Amygdala (tissue), 56 donors: ENCODE results near the gene SMIM45.

Experiments used
- DNase-seq, 56 donors: peaks; one replicate each; lab custom pipeline; 2025; lab: John Stamatoyannopoulos, UW

Gene SMIM45

DNA sequence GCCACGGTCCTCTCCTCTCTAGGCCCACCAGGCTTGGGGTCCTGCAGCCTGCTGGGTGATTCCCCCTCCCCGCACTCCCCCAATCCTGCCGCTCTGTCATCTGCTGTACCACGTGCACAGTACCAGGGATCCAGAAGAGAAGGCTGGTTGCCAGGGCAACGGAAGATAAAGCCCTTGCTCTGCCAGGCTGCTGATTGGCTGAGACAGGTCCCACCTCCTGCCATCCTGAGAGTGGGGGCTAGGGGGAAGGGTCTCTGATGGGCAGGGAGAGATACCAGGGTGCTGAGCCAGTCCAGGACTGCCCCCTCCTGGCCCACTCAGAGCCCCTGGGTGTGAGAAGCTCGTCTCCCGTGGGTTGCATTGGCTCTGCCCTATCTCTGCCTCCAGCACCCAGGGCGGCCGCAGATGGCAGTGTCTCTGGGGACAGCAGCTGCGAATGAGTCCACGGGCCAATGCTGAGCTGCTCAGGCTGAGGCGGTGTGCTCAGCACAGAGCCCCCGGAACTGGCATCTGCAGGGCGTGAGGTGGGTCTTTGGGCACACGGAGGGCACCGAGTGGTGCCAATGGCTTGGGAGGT lies at the start of gene SMIM45:
Gene SMIM45, plus strand, starts transcription at position 253 of the 577 bp plus-strand sequence.
- peak in 55 of 56 donors; percentile 28 to 97 (median 84) for DNase-seq

DNA sequence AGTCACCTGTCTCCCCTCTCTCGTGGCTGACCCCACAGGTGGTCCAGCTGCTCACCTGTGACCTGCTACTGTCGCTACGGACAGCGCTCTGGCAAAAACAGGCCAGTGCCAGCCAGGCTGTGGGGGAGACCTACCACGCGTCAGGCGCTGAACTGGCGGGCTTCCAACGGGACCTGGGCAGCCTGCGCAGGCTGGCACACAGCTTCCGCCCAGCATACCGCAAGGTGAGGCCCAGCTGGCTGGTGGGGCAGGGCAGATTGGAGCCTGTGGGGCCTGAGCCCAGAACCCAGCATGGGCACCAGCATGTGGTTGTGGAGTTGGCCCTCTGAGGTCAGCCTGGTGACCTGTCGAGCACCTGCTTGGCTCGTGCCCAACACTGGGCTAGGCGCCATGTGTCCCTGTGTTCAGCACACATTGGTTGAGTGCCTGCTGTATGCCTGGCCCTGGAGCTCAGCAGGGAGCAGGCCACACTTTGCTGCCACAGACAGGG lies 49.0 kb upstream of the SMIM45 start:
- DNase-seq = peak in 3 of 56 donors; percentile 8 to 54 (median 28)

DNA sequence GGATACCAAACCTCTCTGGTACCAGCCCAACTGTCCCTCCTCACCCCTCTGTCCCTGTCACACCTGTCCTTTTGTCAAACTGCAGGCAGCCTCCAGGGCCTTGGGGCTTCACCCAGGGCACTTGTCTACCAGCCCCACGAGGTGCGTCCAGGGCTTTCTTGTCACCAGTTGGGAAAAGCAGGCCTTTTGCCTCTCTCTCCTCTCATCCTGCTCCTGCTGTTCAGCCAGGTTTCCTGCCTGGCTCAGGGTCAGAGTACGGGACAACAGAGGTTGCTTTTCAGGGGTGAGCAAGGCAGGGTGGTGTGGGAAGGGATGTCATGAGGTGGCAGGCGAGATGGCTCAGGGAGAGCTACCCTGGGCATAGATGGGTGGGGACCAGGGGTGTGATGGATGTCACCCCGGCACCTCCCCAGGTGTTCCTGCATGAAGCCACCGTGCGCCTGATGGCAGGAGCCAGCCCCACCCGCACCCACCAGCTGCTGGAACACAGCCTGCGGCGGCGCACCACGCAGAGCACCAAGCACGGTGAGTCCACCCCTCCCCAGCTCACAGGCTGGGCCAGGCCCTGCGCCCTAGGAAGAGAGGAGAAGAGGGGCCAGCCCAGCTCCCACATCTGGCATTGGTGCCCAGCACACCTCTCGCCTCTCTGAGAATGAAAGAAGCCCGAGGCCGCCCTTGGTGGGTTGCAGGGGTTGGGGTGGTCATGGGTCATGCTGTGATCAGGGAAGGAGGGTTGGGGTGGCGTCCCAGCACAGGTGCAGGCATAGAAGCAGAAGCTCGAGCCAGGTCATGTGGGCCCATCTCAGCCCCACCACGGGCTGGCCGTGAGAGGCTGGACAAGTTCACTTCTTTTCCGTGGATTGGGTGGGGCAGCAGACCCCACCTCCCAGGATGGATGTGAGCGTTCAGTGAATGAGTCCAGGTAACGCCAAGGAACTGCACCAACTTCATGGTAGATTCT lies 47.2 kb upstream of the SMIM45 start:
- DNase-seq = no peak

DNA sequence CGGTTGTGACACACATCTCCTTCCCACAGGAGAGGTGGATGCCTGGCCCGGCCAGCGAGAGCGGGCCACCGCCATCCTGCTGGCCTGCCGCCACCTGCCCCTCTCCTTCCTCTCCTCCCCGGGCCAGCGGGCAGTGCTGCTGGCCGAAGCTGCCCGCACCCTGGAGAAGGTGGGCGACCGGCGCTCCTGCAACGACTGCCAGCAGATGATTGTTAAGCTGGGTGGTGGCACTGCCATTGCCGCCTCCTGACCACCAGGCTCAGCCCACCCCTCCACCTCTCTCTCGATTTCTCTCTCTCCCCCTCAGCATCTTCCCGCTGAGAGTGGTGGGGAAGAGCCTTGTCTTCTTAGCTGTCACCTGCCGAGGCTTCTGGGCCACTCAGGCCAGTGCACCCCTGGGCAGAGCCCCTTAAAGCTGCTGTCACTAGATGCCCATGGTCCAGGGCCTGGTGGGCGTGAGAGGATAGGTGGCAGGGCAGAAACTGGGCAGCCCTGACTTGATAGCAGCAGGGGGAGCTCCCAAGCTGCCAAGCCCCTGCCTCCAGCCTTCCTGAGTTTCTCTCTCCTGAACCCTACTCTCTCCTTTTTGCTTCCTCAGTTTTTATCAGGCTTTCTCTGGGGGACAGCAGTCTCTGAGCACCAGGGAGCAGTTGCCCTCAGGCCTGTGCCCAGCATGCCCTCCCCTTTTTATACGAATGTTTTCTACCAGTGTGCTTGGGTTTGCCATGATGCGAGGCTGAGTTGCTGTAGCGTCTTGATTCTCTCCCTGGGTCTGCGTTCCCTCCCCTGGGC lies 46.3 kb upstream of the SMIM45 start:
- DNase-seq = no peak

DNA sequence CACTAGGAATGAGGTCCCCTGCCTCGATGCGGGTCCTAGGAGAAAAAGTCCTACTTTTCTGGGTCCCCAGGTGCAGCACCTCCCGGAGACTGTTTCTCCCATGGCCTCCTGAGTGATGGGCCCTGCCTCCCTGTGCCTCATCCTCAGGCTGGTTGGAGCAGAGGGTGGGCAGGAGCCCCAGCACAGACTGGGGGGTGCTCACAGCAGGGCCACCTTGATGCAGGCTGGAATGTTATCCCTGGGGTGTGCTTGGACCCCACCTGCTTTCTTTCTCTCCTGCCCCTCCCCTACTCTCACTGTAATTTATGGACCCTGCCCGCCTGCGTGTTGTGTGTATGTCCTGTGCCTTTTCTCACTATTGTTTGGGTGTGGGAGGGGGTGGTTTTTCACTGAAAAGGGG lies 45.1 kb upstream of the SMIM45 start:
- DNase-seq = no peak

DNA sequence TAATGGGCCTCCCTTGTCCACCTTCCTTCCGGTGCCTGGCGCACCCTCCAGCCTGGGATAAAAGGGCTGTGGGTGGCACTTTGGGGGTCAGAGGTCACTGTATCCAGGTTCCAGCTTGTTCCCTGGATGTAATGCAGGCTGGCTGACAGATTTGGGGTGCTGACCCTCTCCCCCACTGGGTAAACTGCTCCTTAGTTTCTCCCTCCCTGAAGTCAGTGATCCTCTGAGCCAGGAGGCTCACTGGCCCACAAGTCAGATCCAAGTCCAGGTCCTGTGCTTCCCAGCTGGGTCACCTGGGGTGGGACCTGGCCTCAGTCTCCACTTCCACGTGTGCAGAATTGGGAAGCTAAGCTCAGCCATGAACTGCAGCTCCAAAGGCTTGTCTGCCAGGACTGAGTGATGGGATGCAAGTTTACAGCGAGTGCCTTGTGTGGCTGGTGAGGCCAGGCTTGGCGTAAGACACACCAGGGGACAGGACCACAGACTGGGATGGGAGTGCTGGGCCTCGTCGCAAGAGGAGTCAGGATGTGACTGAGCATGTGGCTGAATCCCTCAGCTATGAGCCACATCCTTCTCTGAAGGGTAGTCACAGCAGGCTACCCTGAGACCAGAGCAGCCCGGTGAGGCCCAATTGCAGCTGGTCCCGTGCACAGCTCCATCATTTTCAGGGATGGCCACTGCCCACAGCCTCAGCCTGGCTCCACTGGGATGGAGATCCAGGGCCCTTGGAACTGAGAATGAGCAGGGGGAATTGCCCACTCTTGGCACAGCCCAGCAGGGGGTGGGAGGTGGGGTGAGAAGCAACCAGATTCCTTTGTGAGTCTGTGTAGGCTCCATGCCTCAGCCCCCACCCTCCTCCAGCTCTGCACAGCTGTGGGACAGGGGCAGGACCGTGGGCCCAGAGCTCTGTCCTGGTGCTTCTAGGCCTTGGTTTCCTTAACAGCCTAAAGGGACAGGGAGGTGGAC lies 44.2 kb upstream of the SMIM45 start:
- DNase-seq = no peak

DNA sequence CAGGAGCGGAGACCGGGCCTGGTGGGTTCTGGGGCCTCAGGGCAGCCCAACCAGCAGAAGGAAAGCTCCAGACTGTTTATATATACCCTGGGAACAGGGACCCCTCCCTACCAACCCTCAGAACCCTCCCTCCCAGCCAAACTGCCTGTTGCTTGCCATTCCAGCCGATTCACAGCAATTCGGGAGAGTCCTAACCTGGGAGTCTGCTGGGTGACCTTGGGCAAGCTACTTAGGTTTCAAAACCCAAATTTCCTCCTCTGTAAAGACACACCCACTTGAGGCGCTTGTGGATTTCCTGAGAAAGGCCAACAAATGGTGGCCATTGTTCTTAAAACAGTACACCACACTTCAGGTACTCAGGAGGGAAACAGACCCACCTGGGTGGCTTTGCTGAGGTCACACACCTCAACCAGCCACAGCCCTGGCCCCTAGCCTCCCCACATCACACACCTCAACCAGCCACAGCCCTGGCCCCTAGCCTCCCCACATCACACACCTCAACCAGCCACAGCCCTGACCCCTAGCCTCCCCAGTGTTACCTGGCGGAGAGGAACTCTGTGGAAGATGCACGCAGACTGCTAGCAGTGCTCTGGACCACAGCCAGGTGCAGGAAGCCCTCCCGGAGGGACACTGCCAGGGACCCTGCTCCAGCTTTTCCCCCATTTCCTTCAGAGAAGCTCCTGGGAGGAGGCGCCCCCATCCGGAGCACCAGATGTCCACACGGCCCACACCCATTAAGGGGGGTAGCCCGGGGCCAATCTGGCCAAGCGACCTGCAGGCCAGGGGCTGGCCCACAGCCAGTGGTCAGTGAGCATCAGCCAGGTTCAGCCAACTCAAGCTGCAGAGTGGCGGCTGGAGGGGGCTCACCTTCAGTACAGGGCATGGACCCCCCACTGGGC lies 43.3 kb upstream of the SMIM45 start:
- peak in 1 of 56 donors; percentile 50 for DNase-seq

DNA sequence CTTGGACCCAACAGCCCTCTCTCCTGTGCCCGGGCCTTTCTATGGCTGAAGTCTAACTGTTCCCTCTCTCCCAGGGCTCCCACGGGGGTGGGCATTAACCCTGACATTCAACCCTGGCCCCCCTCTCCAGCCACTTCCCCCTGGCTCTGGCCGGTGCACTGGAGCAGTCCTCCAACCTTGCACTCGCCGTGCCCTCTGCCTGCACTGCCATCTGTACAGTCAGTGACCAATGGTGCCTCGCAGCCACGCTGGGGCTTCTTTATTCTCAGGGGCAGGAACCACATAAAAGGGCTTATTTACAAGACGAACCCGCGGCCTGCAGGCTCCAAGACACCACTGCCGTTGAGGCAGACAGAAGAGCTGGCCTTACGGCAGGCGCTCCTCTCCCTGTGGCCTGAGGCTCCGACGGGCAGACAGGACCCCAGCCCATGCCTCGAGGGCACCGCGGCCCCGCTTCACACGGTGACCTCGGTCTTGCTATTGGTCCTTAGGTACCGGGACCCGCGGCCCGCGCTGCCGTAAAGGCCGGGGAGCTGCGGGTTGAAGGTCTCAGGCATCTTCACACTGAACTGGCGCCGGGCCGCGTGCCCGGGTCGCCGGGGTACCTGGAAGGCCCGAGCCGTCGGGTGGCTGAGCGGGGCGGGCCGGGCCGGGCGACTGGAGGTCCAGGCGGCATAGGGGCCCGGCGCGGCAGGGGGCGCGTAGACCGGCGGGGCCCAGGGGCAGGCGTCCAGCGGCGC lies 42.5 kb upstream of the SMIM45 start:
- DNase-seq = peak in 4 of 56 donors; percentile 16 to 25 (median 18)

DNA sequence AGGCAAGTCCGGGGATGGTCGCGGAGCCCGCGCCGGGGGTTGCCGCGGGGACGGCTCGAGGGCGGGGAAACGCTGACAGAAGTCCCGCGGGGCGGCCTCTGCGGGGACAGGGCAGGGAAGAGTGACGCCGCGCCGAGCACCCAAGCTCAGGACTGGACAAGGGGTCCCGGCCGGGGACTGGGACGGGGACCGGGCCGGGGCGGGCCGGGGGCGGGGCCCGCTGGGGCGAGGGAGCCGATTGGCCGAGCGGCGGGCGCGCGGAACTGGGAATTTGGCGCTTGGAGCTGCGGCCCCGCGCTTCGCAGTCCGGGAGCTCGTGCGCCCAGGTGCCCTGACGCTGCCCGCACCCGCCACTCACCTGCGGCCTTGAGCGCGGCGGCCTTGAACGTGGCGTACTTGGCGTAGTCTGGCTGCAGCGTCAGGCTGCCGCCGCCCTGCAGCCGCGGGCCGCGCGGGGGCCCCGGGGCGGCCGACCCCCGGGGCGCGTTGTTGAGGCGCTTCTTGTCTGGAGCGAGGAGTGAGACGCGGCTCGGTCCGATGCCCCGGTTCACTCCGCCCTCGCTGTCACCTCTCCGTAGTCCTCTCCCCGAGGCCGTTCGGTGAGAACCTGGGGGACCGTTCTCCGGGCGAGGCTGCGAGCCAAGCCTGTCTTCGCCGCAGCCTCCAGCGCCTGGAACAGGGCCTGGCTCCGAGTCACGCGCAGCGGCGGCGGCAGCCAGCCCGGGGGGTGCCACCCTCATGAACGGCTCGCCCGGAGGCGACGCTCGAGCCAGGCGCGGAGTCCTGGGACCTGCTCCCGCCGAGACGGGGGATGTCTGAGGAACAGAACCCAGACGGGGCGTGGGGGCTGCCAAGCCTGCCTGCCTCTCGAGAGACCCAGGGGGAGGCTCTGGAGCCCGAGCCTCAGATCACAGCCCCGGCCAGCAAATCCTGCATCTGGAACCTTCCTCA lies 41.6 kb upstream of the SMIM45 start:
- DNase-seq = peak in 31 of 56 donors; percentile 19 to 74 (median 45)

DNA sequence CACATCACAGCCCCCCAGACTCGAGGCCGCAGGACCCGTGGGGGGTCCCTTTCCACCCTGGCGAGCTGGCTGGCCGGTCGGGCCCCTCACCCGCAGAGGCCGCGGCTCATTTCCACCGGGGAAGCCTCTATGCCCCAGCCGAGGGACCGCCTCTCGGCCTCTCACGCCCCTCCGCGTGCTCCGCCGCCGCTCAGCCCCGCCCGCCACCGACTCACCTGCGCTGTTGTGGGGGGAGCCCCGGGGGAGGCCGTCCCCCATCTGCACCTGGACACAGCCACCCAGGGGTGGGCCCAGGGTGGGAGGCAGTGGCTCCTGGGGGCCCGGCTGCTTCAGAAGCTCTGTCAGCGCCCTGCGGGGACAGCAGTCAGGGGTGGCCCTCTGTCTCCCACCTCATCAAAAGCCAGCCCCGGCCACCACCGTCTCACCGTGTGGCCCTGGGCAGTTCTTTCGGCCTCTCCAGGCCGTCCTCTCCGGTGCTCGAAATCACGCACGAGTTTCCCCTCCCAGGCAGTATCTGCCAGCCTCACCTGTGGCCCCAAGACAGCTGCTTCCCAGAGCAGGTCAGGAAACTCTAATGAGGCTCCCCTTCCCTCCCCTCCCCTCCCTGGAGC lies 40.8 kb upstream of the SMIM45 start:
- DNase-seq = no peak

DNA sequence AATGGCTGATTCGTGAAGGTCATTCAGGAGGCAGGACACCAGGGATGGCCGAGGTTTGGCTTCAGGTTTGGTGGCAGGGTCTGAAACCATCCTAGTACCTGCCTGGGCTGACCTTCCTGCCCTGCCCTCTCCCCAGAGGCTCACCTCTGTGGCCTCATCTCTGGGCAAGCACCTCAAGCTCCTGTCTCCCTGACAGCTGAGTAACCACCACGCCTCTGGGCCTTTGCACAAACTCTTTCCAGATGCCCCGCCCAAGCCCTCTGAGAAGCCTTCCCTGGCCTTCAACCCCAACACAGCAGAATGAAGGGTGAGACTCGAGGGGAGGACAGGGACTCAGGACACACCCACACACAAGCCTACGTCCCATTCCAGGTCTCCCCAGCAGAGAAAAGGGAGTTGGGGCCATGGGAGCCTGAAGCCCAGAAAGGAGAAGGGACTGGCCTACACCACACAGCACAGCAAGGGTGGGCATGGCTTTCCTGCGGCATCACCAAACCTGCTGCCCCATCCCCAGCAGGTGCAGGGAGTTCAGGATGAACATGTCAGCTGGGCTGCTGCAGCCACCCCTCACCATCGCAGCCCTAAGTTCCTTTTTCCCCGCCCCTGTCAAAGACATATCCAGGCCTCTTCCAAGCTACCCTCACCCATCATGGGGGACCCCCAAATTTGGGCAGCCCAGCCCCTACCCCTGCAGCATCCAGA lies 39.5 kb upstream of the SMIM45 start:
- DNase-seq = no peak

DNA sequence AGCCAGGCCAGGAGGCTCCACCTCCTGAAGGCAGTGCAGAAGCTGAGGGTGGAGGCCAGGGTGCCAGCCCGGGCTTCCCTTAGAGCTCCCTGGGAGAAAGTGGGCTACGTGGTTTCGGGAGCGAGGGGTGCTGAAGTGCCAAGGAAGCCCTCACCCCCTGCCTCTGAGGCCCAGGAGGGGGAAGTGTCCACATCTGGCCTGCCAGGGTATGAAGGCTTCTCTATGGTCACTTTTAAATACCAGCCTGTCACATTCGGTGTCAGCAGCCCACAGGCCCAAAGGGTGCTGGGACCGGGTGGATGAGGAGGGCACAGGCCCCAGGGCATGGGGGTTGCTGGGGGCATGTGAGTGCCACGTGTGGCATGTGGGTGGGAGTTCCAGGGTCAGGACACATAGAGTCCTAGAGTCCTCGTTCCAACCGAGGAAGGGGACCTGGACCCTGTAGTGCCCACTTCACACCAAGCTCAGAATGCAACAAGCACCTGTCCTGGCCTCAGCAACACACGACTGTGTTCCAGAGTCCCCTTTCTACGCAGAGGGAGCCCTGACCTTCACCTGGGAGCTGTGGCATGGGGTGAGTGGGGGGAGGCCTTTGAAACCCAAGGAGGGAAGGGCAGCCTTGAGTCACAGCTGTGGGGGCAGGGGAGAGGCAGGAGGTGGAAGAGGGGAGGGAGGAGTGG lies 38.8 kb upstream of the SMIM45 start:
- DNase-seq = no peak

DNA sequence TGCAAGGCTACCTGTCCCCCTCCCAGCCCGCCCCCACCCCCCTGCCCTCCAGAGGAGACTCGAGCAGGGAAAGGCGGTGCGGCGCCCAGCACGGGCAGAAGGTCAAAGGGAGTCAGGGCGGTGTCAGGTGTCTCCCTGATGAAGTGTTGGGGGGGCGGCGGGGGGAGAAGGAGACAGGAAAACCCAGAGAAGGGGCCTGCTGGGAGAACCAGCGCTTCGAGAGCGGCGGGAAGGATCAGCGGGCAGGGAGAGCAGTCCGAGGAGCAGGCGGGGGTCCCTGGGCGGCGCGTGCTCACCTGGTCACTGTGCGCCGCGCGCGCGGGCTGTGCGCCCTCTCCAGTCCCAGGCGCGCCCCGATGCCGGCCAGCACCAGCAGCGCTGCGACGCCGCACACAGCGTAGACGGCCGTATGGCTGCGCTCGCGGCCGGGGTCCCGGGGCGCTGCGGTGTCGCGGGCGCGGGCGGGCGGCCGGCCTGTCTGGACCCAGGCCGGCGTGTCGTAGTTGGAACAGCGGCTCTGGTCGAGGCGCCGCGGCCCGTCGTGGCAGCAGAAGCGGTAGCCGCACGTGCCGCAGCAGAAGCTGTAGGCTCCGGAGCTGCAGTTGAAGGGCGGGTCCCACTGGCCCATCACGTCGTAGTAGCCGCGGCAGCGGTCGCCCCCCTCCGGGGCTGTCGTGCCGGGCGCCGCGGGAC lies 38.0 kb upstream of the SMIM45 start:
- DNase-seq = no peak

DNA sequence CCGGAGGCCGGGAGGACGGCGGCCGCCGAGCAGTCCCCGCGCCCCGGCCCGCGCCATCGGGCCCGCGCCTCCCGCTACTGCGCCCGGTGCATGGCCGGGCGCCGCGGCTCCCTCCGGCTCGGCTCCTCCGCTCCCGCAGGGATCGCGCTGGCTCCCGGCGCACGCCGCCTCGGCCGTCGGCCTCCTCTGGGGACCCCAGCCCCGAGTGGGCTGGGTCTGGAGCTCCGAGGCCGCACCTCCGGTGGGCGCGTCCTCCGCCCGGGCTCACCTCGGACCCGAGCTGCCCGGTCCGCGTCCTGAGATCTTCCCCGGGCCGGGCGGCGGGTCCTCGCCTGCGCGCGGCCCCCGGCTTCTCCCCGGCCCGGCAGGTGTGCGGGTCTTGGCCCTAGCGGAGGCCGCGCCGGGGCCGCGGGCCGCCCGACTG lies 37.3 kb upstream of the SMIM45 start:
- DNase-seq = no peak
